Endodermal cell (in vitro differentiated cells): ENCODE measurements around the gene GSPT1. TPM values are rescaled to one million over a fixed set of nuclear protein-coding genes. Genes with fewer than 3 reads are reported as not detected.
"Not testable (repeated sequence)": the region's sequence is repeated elsewhere in the genome, so short reads cannot be mapped to it uniquely, and the experiment has no call there.

ENCODE experiments used
- DNase-seq: peaks from one replicate; pipeline ENCODE4 v3.0.0-alpha.2; 2017
- H3K27ac ChIP-seq: 2 replicates; pipeline ENCODE4 v1.5.1; 2013; ENCODE audit warnings: mild to moderate bottlenecking, low read depth, low read length, moderate library complexity
- H3K27me3 ChIP-seq: 2 replicates; pipeline ENCODE4 v1.6.1; 2013; ENCODE audit warnings: mild to moderate bottlenecking, low read length, moderate library complexity; ENCODE audit not compliant: insufficient read depth, control insufficient read depth, poor library complexity, severe bottlenecking
- H3K36me3 ChIP-seq: 2 replicates; pipeline ENCODE4 v1.7.0; 2013; ENCODE audit warnings: mild to moderate bottlenecking, low read length, moderate library complexity; ENCODE audit not compliant: control insufficient read depth, insufficient read depth
- H3K4me1 ChIP-seq: one replicate; pipeline ENCODE4 v1.7.0; 2013; ENCODE audit warnings: low read length; ENCODE audit not compliant: control insufficient read depth, insufficient read depth
- H3K4me3 ChIP-seq: 2 replicates; pipeline ENCODE4 v1.5.1; 2013; ENCODE audit warnings: mild to moderate bottlenecking, low read length, moderate library complexity
- H3K9ac ChIP-seq: 2 replicates; pipeline ENCODE4 v1.6.1; 2013; ENCODE audit warnings: mild to moderate bottlenecking, low read length, moderate library complexity; ENCODE audit not compliant: poor library complexity, severe bottlenecking; ENCODE audit errors: extremely low read depth
- H3K9me3 ChIP-seq: 2 replicates; pipeline ENCODE4 v1.6.1; 2013; ENCODE audit warnings: mild to moderate bottlenecking, low read length, moderate library complexity; ENCODE audit not compliant: control insufficient read depth
- H3K27ac Mint-ChIP-seq: 2 replicates; pipeline ENCODE4 v1.8.0; 2020; ENCODE audit warnings: mixed read lengths
- H3K27me3 Mint-ChIP-seq: 2 replicates; pipeline ENCODE4 v1.8.0; 2021; ENCODE audit warnings: mild to moderate bottlenecking, mixed read lengths; ENCODE audit not compliant: insufficient read depth
- H3K36me3 Mint-ChIP-seq: 2 replicates; pipeline ENCODE4 v1.8.0; 2020; ENCODE audit warnings: low read depth, mixed read lengths
- H3K4me1 Mint-ChIP-seq: 2 replicates; pipeline ENCODE4 v1.8.0; 2020; ENCODE audit warnings: mixed read lengths
- H3K4me3 Mint-ChIP-seq: 2 replicates; pipeline ENCODE4 v1.8.0; 2020; ENCODE audit warnings: mild to moderate bottlenecking, moderate library complexity, mixed read lengths
- H3K9me3 Mint-ChIP-seq: 2 replicates; pipeline ENCODE4 v1.8.0; 2020; ENCODE audit warnings: mild to moderate bottlenecking, mixed read lengths
- CTCF ChIP-seq: fragments of 200-600 bp; sonication (generic); conservative IDR thresholded peaks from 2 replicates; pipeline ENCODE4 v1.5.0; 2021; ENCODE audit warnings: antibody characterized with exemption, mild to moderate bottlenecking
- WGBS, 2 experiments: methylation state at CpG; one replicate each; pipeline versions ENCODE4 v1.1.5 to v1.1.7; 2013; ENCODE audit warnings: missing lambda C conversion rate in 2 of 2, mixed read lengths in 1 of 2; ENCODE audit not compliant: insufficient coverage in 1 of 2, insufficient read length in 1 of 2; 5-methylcytosine and 5-hydroxymethylcytosine counted together
- total RNA-seq, 2 donors: library from RNA; stranded (reverse); fragmentation: NEBNext Ultra II Directional in 1 of 2; extraction: Animal tissue kit (Norgen Biotek cat#: 25700) in 1 of 2; gene quantifications; 2 replicates in 1 of 2; 3 replicates in 1 of 2; pipeline ENCODE4 v1.2.1, GENCODE V29; 2021

GSPT1 gene
- total RNA-seq, 2 donors from 2014 or later, result 110 to 115 TPM

- Histone ChIP-seq H3K27ac (no peak overlapping the region), H3K4me1 (no peaks in the 10 kb centered on the region), H3K9me3 (no peaks in the 10 kb centered on the region), H3K4me3 (no peak overlapping the region), H3K36me3 (no peaks in the 10 kb centered on the region), H3K27me3 (no peaks in the 10 kb centered on the region), H3K9ac (no peak overlapping the region)
- Mint-ChIP-seq H3K4me1 (no peaks in the 10 kb centered on the region), H3K36me3 (no peaks in the 10 kb centered on the region), H3K27ac (no peak overlapping the region), H3K4me3 (no peak overlapping the region), H3K27me3 (no peaks in the 10 kb centered on the region), H3K9me3 (no peaks in the 10 kb centered on the region)
- 17 to 19% methylated on average over 3 to 4 of the region's 4 CpGs for WGBS, 2 experiments
- DNase-seq, result peak; percentile 84
- TF ChIP-seq CTCF, result peak; percentile 72
Measured at GRCh38 chr16:11949527-11949926, 33.8 kb upstream of the GSPT1 start.

GRCh38 chr16:11948819-11949218, 33.1 kb upstream of the GSPT1 start:
- Histone ChIP-seq H3K4me3 (no peak overlapping the region), H3K27me3 (no peaks in the 10 kb centered on the region), H3K27ac (no peak overlapping the region), H3K9ac (no peak overlapping the region), H3K4me1 (no peaks in the 10 kb centered on the region), H3K36me3 (no peaks in the 10 kb centered on the region), H3K9me3 (no peaks in the 10 kb centered on the region)
- DNase-seq, result no peak
- no peaks in the 10 kb centered on the region for H3K4me1 Mint-ChIP-seq
- H3K27me3 Mint-ChIP-seq, result no peaks in the 10 kb centered on the region
- H3K36me3 Mint-ChIP-seq, result no peaks in the 10 kb centered on the region
- H3K4me3 Mint-ChIP-seq, result no peak overlapping the region
- 92 to 94% methylated on average over 5 of the region's 5 CpGs for WGBS, 2 experiments
- no peak overlapping the region for H3K27ac Mint-ChIP-seq
- H3K9me3 Mint-ChIP-seq, result no peaks in the 10 kb centered on the region
- TF ChIP-seq CTCF, result no peak

GRCh38 chr16:11946433-11946832, 30.7 kb upstream of the GSPT1 start:
- Histone ChIP-seq H3K27me3 (no peaks in the 10 kb centered on the region), H3K9ac (no peak overlapping the region), H3K4me3 (no peak overlapping the region), H3K36me3 (no peaks in the 10 kb centered on the region), H3K4me1 (no peaks in the 10 kb centered on the region), H3K27ac (no peak overlapping the region), H3K9me3 (no peaks in the 10 kb centered on the region)
- H3K27me3 Mint-ChIP-seq, result no peaks in the 10 kb centered on the region
- no peaks in the 10 kb centered on the region for H3K4me1 Mint-ChIP-seq
- H3K36me3 Mint-ChIP-seq, result no peaks in the 10 kb centered on the region
- WGBS, 2 experiments, result 93 to 94% methylated on average over 2 of the region's 3 CpGs
- H3K9me3 Mint-ChIP-seq, result no peaks in the 10 kb centered on the region
- no peak overlapping the region for H3K27ac Mint-ChIP-seq
- no peak for DNase-seq
- no peak overlapping the region for H3K4me3 Mint-ChIP-seq
- TF ChIP-seq CTCF, result no peak

- H3K9ac ChIP-seq, H3K27ac Mint-ChIP-seq, H3K4me1 ChIP-seq, H3K9me3 Mint-ChIP-seq, H3K36me3 Mint-ChIP-seq, H3K36me3 ChIP-seq, H3K27ac ChIP-seq, H3K4me3 ChIP-seq, H3K4me1 Mint-ChIP-seq, H3K4me3 Mint-ChIP-seq, DNase-seq, H3K9me3 ChIP-seq, H3K27me3 ChIP-seq, H3K27me3 Mint-ChIP-seq: not testable (repeated sequence)
- WGBS, 2 experiments, result 84% methylated on average over 2 of the region's 4 CpGs; no CpG with 5 or more reads in 1 of the 2 experiments
Measured at GRCh38 chr16:11941945-11942344, 26.2 kb upstream of the GSPT1 start, which contains the start of gene NPIPB2. TSS of gene NPIPB2 (minus strand) at chr16:11942045. CDS start at chr16:11942045, 0 bp downstream.

GRCh38 chr16:11927350-11927749, 11.6 kb upstream of the GSPT1 start:
- not testable (repeated sequence) for H3K27me3 ChIP-seq, H3K4me3 ChIP-seq, H3K36me3 Mint-ChIP-seq, H3K4me1 ChIP-seq, H3K36me3 ChIP-seq, H3K9ac ChIP-seq, H3K4me3 Mint-ChIP-seq, H3K9me3 Mint-ChIP-seq, H3K27ac ChIP-seq, H3K27ac Mint-ChIP-seq, DNase-seq, H3K27me3 Mint-ChIP-seq, H3K4me1 Mint-ChIP-seq, H3K9me3 ChIP-seq
- 79 to 100% methylated on average over 4 to 10 of the region's 13 CpGs for WGBS, 2 experiments
